PC-9 (cell line): ENCODE data around the gene FAM81A.
A peak's percentile ranks its signal among the peaks of the same experiment; 100 is the strongest.

Experiments
- CTCF ChIP-seq: fragments of 200-600 bp; sonication (generic); conservative IDR thresholded peaks from 2 replicates; pipeline ENCODE4 v1.6.1; 2017; ENCODE audit warnings: mixed run types, antibody characterized with exemption, mild to moderate bottlenecking, moderate library complexity
- EZH2 ChIP-seq: fragments of 200-600 bp; sonication (generic); IDR thresholded peaks from 2 replicates; pipeline ENCODE4 v1.8.0; 2017; ENCODE audit warnings: antibody characterized with exemption, low read depth

GRCh38 chr15:59501597-59501996 is 63.6 kb downstream of the FAM81A start:
- TF ChIP-seq CTCF = peak; percentile 82
- TF ChIP-seq EZH2 = no peak
